ENCODE data around the gene SYMPK.

GRCh38 chr19:45873219-45873772, 10.3 kb upstream of the SYMPK start:
- TF ChIP-seq CTCF (IDR thresholded peaks at IDR 0.05; ENCODE audit: low read depth, low read length) (no peak), EZH2phosphoT487 (IDR thresholded peaks at IDR 0.05; ENCODE audit: low read depth) (no peak)
